HepG2 (cell line): Measurements from ENCODE around the gene USP5. TPM values are rescaled to one million over a fixed set of nuclear protein-coding genes. Genes with fewer than 3 reads are reported as not detected.
A peak's percentile ranks its signal among the peaks of the same experiment; 100 is the strongest.

Experiments used
- ARNT ChIP-seq: fragments of 450-650 bp; IDR thresholded peaks from 2 replicates; pipeline ENCODE4 v1.6.1; 2017
- GFI1 ChIP-seq: sonication (generic); formaldehyde crosslinking; IDR thresholded peaks from 2 replicates; pipeline ENCODE4 v1.5.0; 2020; ENCODE audit warnings: missing genetic modification reagents, mild to moderate bottlenecking, borderline replicate concordance
- IKZF4 ChIP-seq: sonication (generic); formaldehyde crosslinking; IDR thresholded peaks from 2 replicates; pipeline ENCODE4 v1.5.1; 2020; ENCODE audit warnings: borderline replicate concordance, mild to moderate bottlenecking, low read depth, missing genetic modification reagents; ENCODE audit errors: not compliant biosample characterization
- KDM4B ChIP-seq: sonication (generic); formaldehyde crosslinking; IDR thresholded peaks from 2 replicates; pipeline ENCODE4 v1.4.0; 2020; ENCODE audit warnings: missing genetic modification reagents
- POLR2AphosphoS5 ChIP-seq: IDR thresholded peaks from 2 replicates; pipeline ENCODE4 v1.6.1; 2012; ENCODE audit warnings: low read depth, low read length
- REXO4 ChIP-seq: sonication (generic); formaldehyde crosslinking; IDR thresholded peaks from 2 replicates; pipeline ENCODE4 v1.8.0; 2022; ENCODE audit warnings: missing genetic modification reagents, mild to moderate bottlenecking, borderline replicate concordance
- RFX5 ChIP-seq: IDR thresholded peaks from 2 replicates; pipeline ENCODE4 v1.6.1; 2011; ENCODE audit warnings: low read depth, low read length, improper control_type of control experiment
- TSC22D2 ChIP-seq: sonication (generic); formaldehyde crosslinking; IDR thresholded peaks from 2 replicates; pipeline ENCODE4 v1.5.1; 2020; ENCODE audit warnings: missing genetic modification reagents, mild to moderate bottlenecking, borderline replicate concordance
- ZNF878 ChIP-seq: sonication (generic); formaldehyde crosslinking; IDR thresholded peaks from 2 replicates; pipeline ENCODE4 v1.8.1; 2023; ENCODE audit warnings: mild to moderate bottlenecking, missing genetic modification reagents, moderate library complexity
- polyA plus RNA-seq, 8 experiments: library from polyadenylated mRNA; depleted of rRNA in 3 of 8; stranded (reverse) in 7 of 8; unstranded in 1 of 8; fragments of >200 nt; fragmentation: Illumina TruSeq in 4 of 8; extraction: Trizol in 4 of 8; gene quantifications; 2 replicates each; pipeline versions ENCODE4 v1.2.1 to v1.2.3, GENCODE V29; 2011 to 2016; ENCODE audit warnings: low read depth in 4 of 8, missing spikeins in 1 of 8, mixed read lengths in 1 of 8; ENCODE audit not compliant: insufficient read depth in 1 of 8
- total RNA-seq, 5 experiments: library from RNA; depleted of rRNA; stranded (reverse); fragments of >200 nt; fragmentation: Illumina TruSeq; extraction: Trizol; gene quantifications; 2 replicates each; pipeline ENCODE4 v1.2.3, GENCODE V29; 2016; ENCODE audit warnings: low read depth in 1 of 5
- TF ChIP-seq, protein P1 (sequence below): sonication (generic); formaldehyde crosslinking; IDR thresholded peaks from 2 replicates; pipeline ENCODE4 v1.8.0; 2022; ENCODE audit warnings: missing genetic modification reagents, mild to moderate bottlenecking, borderline replicate concordance
- TF ChIP-seq, protein P2 (sequence below): sonication (generic); formaldehyde crosslinking; IDR thresholded peaks from one replicate; pipeline ENCODE4 v1.5.1; 2020; ENCODE audit warnings: mild to moderate bottlenecking, missing genetic modification reagents; ENCODE audit errors: not compliant biosample characterization
- TF ChIP-seq, protein P3 (sequence below): IDR thresholded peaks from 2 replicates; pipeline ENCODE4 v1.6.1; 2016; ENCODE audit warnings: low read depth, missing genetic modification reagents, missing compliant biosample characterization

USP5 gene
- total and polyA plus RNA-seq, 2 of the 13 experiments (the other 11 are each of a cell fraction or from before 2014, with no cell fraction given), result 39.6 to 56.0 TPM

DNA sequence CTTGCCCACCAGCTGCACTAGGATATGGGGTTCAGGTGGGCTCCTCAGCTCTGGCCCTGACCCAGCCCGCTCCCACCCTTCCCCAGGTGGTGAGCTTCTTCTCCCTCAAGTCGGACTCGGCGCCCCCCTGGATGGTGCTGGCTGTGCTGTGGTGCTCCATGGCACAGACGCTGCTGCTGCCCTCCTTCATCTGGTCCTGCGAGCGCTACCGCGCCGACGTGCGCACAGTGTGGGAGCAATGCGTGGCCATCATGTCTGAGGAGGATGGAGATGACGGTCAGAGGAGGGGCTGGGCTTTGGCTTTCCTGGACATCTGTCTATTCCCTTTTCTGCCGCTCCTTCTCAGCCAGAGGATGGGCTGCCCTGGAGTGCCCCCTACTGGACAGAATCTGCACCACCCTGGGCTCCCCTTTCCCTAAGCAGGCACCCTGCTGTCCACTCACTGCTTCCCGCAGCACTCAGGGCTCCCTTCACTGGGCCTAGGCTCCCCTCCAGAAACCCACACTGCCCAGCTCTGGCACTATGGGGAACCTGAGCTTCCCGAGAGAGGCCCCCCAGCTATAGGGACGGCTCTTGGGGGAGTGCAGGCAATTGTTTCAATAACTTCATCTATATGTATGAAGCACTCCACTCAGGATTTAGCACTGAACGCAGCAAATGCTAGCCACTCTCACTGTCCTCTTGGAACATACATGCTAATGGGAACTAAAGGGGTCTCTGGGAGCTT lies 26.4 kb upstream of the USP5 start (continued):
- peak; percentile 29; the same call in 1 of the 2 replicates for TF ChIP-seq POLR2AphosphoS5
- TF ChIP-seq REXO4 (CRISPR knock-in tag), result no peak
- TF ChIP-seq ZNF878 (CRISPR knock-in tag), result no peak
- TF ChIP-seq, protein P1, sequence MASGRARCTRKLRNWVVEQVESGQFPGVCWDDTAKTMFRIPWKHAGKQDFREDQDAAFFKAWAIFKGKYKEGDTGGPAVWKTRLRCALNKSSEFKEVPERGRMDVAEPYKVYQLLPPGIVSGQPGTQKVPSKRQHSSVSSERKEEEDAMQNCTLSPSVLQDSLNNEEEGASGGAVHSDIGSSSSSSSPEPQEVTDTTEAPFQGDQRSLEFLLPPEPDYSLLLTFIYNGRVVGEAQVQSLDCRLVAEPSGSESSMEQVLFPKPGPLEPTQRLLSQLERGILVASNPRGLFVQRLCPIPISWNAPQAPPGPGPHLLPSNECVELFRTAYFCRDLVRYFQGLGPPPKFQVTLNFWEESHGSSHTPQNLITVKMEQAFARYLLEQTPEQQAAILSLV (CRISPR knock-in tag), result peak; percentile 30; the same call in 1 of the 2 replicates
- TF ChIP-seq GFI1 (CRISPR knock-in tag), result no peak
- TF ChIP-seq ARNT, result no peak
- TF ChIP-seq TSC22D2 (CRISPR knock-in tag), result no peak
- TF ChIP-seq IKZF4 (CRISPR knock-in tag), result no peak
- TF ChIP-seq KDM4B (CRISPR knock-in tag), result no peak
- TF ChIP-seq, protein P2, sequence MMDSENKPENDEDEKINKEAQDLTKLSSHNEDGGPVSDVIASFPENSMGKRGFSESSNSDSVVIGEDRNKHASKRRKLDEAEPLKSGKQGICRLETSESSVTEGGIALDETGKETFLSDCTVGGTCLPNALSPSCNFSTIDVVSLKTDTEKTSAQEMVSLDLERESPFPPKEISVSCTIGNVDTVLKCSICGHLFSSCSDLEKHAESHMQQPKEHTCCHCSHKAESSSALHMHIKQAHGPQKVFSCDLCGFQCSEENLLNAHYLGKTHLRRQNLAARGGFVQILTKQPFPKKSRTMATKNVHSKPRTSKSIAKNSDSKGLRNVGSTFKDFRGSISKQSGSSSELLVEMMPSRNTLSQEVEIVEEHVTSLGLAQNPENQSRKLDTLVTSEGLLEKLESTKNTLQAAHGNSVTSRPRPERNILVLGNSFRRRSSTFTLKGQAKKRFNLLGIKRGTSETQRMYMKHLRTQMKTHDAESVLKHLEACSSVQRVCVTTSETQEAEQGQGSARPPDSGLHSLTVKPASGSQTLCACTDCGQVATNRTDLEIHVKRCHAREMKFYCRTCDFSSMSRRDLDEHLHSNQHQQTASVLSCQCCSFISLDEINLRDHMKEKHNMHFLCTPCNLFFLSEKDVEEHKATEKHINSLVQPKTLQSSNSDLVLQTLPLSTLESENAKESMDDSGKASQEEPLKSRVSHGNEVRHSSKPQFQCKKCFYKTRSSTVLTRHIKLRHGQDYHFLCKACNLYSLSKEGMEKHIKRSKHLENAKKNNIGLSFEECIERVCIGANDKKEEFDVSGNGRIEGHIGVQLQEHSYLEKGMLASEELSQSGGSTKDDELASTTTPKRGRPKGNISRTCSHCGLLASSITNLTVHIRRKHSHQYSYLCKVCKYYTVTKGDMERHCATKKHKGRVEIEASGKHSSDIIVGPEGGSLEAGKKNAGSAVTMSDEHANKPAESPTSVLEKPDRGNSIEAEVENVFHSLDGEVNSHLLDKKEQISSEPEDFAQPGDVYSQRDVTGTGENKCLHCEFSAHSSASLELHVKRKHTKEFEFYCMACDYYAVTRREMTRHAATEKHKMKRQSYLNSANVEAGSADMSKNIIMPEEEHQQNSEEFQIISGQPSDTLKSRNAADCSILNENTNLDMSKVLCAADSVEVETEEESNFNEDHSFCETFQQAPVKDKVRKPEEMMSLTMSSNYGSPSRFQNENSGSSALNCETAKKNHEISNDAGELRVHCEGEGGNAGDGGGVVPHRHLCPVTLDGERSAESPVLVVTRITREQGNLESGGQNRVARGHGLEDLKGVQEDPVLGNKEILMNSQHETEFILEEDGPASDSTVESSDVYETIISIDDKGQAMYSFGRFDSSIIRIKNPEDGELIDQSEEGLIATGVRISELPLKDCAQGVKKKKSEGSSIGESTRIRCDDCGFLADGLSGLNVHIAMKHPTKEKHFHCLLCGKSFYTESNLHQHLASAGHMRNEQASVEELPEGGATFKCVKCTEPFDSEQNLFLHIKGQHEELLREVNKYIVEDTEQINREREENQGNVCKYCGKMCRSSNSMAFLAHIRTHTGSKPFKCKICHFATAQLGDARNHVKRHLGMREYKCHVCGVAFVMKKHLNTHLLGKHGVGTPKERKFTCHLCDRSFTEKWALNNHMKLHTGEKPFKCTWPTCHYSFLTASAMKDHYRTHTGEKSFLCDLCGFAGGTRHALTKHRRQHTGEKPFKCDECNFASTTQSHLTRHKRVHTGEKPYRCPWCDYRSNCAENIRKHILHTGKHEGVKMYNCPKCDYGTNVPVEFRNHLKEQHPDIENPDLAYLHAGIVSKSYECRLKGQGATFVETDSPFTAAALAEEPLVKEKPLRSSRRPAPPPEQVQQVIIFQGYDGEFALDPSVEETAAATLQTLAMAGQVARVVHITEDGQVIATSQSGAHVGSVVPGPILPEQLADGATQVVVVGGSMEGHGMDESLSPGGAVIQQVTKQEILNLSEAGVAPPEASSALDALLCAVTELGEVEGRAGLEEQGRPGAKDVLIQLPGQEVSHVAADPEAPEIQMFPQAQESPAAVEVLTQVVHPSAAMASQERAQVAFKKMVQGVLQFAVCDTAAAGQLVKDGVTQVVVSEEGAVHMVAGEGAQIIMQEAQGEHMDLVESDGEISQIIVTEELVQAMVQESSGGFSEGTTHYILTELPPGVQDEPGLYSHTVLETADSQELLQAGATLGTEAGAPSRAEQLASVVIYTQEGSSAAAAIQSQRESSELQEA, result no peak
- TF ChIP-seq RFX5, result no peak
- TF ChIP-seq, protein P3, sequence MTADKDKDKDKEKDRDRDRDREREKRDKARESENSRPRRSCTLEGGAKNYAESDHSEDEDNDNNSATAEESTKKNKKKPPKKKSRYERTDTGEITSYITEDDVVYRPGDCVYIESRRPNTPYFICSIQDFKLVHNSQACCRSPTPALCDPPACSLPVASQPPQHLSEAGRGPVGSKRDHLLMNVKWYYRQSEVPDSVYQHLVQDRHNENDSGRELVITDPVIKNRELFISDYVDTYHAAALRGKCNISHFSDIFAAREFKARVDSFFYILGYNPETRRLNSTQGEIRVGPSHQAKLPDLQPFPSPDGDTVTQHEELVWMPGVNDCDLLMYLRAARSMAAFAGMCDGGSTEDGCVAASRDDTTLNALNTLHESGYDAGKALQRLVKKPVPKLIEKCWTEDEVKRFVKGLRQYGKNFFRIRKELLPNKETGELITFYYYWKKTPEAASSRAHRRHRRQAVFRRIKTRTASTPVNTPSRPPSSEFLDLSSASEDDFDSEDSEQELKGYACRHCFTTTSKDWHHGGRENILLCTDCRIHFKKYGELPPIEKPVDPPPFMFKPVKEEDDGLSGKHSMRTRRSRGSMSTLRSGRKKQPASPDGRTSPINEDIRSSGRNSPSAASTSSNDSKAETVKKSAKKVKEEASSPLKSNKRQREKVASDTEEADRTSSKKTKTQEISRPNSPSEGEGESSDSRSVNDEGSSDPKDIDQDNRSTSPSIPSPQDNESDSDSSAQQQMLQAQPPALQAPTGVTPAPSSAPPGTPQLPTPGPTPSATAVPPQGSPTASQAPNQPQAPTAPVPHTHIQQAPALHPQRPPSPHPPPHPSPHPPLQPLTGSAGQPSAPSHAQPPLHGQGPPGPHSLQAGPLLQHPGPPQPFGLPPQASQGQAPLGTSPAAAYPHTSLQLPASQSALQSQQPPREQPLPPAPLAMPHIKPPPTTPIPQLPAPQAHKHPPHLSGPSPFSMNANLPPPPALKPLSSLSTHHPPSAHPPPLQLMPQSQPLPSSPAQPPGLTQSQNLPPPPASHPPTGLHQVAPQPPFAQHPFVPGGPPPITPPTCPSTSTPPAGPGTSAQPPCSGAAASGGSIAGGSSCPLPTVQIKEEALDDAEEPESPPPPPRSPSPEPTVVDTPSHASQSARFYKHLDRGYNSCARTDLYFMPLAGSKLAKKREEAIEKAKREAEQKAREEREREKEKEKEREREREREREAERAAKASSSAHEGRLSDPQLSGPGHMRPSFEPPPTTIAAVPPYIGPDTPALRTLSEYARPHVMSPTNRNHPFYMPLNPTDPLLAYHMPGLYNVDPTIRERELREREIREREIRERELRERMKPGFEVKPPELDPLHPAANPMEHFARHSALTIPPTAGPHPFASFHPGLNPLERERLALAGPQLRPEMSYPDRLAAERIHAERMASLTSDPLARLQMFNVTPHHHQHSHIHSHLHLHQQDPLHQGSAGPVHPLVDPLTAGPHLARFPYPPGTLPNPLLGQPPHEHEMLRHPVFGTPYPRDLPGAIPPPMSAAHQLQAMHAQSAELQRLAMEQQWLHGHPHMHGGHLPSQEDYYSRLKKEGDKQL (CRISPR knock-in tag), result no peak
